SU-DHL-6 (cell line): ENCODE measurements around the gene SCN8A.

ENCODE experiments used
- EZH2phosphoT487 ChIP-seq: fragments of 200-600 bp; sonication (generic), shearing (Covaris generic); conservative IDR thresholded peaks from 2 replicates; pipeline ENCODE4 v1.6.1; 2018; ENCODE audit warnings: mild to moderate bottlenecking, antibody characterized with exemption, low read length, moderate library complexity, mixed read lengths
- TF ChIP-seq, protein P1 (sequence below): fragments of 200-600 bp; sonication (generic); IDR thresholded peaks from one replicate; pipeline ENCODE4 v1.5.1; 2017; ENCODE audit warnings: antibody characterized with exemption, mild to moderate bottlenecking, low read length, moderate library complexity; ENCODE audit not compliant: insufficient read depth, poor library complexity, severe bottlenecking

DNA sequence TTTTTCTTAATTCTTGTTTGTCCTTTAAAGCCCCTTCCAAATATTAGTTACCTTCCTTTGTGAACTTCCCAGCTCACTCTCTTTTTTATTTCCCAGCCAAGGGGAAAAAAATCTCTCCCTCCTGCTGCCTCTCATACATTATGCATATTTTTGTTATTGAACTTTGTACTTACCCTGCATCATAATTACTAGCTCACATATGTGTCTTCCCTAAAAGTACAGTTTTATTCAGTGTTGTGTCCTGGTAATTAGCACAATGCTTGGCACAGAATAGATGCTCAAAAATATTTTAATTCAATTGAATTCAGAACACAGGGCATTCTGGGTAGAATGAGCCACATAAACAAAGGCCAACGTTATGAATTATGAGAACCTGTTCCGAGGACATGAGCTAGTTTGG is 91.9 kb downstream of the SCN8A start:
- TF ChIP-seq, protein P1, sequence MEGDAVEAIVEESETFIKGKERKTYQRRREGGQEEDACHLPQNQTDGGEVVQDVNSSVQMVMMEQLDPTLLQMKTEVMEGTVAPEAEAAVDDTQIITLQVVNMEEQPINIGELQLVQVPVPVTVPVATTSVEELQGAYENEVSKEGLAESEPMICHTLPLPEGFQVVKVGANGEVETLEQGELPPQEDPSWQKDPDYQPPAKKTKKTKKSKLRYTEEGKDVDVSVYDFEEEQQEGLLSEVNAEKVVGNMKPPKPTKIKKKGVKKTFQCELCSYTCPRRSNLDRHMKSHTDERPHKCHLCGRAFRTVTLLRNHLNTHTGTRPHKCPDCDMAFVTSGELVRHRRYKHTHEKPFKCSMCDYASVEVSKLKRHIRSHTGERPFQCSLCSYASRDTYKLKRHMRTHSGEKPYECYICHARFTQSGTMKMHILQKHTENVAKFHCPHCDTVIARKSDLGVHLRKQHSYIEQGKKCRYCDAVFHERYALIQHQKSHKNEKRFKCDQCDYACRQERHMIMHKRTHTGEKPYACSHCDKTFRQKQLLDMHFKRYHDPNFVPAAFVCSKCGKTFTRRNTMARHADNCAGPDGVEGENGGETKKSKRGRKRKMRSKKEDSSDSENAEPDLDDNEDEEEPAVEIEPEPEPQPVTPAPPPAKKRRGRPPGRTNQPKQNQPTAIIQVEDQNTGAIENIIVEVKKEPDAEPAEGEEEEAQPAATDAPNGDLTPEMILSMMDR = no peak
- TF ChIP-seq EZH2phosphoT487 = no peak
